Esophagus muscularis mucosa (tissue), 4 donors: Measurements from ENCODE around the gene CBX2. TPM values are rescaled to one million over a fixed set of nuclear protein-coding genes. Genes with fewer than 3 reads are reported as not detected.
A peak's percentile ranks its signal among the peaks of the same experiment; 100 is the strongest.

Source experiments
- DNase-seq: peaks from one replicate; pipeline ENCODE4 v3.0.0-alpha.2; 2017; ENCODE audit errors: extremely low spot score
- H3K27ac ChIP-seq, 4 donors: fragments of 200-600 bp; sonication (generic); replicated peaks in 1 of 4; 1 replicate in 3 of 4; 2 replicates in 1 of 4; pipeline ENCODE4 v1.5.1; 2016 to 2019; ENCODE audit warnings: mild to moderate bottlenecking in 1 of 4
- H3K27me3 ChIP-seq, 4 donors: fragments of 200-600 bp; sonication (generic); one replicate each; pipeline versions ENCODE4 v1.5.1 to v1.6.0; 2016 to 2019
- H3K36me3 ChIP-seq, 4 donors: fragments of 200-600 bp; sonication (generic); one replicate each; pipeline ENCODE4 v1.5.1; 2016 to 2019
- H3K4me1 ChIP-seq, 4 donors: fragments of 200-600 bp; sonication (generic); one replicate each; pipeline ENCODE4 v1.5.1; 2016 to 2019
- H3K4me3 ChIP-seq, 4 donors: fragments of 200-600 bp; sonication (generic); 1 replicate in 2 of 4; 2 replicates in 2 of 4; pipeline ENCODE4 v1.5.1; 2016 to 2019; ENCODE audit warnings: mild to moderate bottlenecking in 4 of 4, moderate library complexity in 1 of 4
- H3K9me3 ChIP-seq, 4 donors: fragments of 200-600 bp; sonication (generic); 1 replicate in 3 of 4; 2 replicates in 1 of 4; pipeline ENCODE4 v1.5.1; 2016 to 2019
- EP300 ChIP-seq: sonication (generic); formaldehyde crosslinking; IDR thresholded peaks from one replicate; pipeline ENCODE4 v1.6.1; 2017; ENCODE audit warnings: antibody characterized with exemption
- POLR2A ChIP-seq: fragments of 450-650 bp; IDR thresholded peaks from one replicate; pipeline ENCODE4 v1.6.1; 2017; ENCODE audit warnings: antibody characterized with exemption, moderate library complexity, mild to moderate bottlenecking, low read depth
- POLR2AphosphoS5 ChIP-seq, 2 donors: sonication (generic); formaldehyde crosslinking; IDR thresholded peaks; one replicate each; pipeline ENCODE4 v1.6.1; 2017; ENCODE audit warnings: antibody characterized with exemption in 2 of 2
- WGBS: methylation state at CpG from one replicate; pipeline ENCODE4 v1.1.5; 2018; 5-methylcytosine and 5-hydroxymethylcytosine counted together
- intact Hi-C: fragments of 100-400 bp; cut with DNase I; formaldehyde crosslinking; loops from one replicate; pipeline ENCODE4 v1.15.1; 2023
- total RNA-seq, 4 donors: library from RNA; depleted of rRNA; stranded (reverse); fragments of >200 nt; gene quantifications; one replicate each; pipeline versions ENCODE4 v1.1.0 to v1.2.1, GENCODE V29; 2016
- TF ChIP-seq, protein P1 (sequence below), 3 experiments: fragments of 200-600 bp in 2 of 3; fragments of 450-650 bp in 1 of 3; sonication (generic) in 2 of 3; IDR thresholded peaks; one replicate each; pipeline ENCODE4 v1.5.1; 2017 to 2019; ENCODE audit warnings: antibody characterized with exemption in 3 of 3, mild to moderate bottlenecking in 2 of 3, moderate library complexity in 1 of 3

The CBX2 gene
- total RNA-seq, 4 donors from 2014 or later: 0.66 to 2.8 (median 1.5) TPM

DNA sequence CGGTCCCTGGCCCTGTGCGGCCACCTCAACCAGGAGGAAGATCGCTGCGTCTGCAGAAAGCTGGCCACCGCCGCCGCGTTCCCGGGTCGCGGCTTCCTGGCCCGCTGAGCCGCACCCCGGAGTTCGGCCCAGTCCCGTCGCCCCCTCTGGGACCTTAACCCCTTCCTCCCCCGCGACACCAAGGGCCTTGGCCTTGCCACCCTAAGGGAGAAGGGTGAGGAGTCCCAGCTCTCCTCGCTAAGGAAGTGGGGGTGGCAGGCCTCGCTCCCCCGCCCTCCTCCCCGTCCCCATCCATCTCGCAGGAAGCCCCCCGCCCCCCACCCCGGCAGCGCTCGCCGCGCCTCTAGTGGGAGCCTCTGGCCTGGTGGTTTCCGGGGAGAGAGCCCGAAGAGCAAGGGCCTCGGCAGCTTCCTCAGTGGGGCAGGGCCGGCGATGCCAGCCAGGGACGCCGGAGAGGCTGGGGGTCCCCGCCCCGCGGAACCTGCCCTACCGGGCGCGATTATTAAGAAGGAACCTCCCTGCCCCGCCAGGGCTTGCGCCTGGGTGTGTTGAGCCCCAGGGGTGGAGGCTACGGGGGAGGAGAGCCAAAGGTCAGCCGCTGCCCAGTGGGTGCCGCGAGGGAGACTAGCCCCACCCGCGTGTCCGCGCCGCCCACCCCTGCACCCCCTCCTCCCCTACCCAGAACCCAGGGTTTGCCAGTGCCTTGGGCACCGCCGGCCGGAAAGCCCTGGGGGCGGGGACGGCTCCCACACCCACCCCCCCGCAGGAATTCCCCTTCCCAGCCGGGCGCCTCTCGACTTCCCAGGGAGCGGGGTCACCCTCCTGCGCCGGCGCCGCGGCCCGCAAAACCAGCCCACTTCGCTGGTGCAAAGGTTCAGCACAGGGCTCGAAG is 54.5 kb downstream of the CBX2 start:
- peak overlapping the region; percentile 16 to 61 (median 36) for H3K27ac ChIP-seq
- peaks cover 44 to 77% (median 50%) of the 10 kb centered on the region in 4 donors for H3K4me1 ChIP-seq
- no peaks in the 10 kb centered on the region for H3K9me3 ChIP-seq
- 35% methylated on average over 20 of the region's 72 CpGs for WGBS
- DNase-seq: no peak
- peaks cover 0 to 23% (median 22%) of the 10 kb centered on the region in 4 donors for H3K36me3 ChIP-seq
- peaks cover 0 to 15% (median 0%) of the 10 kb centered on the region in 4 donors for H3K27me3 ChIP-seq
- TF ChIP-seq POLR2AphosphoS5 (IDR thresholded peaks at IDR 0.05) (no peak), EP300 (no peak), POLR2A (no peak)
- TF ChIP-seq, protein P1, sequence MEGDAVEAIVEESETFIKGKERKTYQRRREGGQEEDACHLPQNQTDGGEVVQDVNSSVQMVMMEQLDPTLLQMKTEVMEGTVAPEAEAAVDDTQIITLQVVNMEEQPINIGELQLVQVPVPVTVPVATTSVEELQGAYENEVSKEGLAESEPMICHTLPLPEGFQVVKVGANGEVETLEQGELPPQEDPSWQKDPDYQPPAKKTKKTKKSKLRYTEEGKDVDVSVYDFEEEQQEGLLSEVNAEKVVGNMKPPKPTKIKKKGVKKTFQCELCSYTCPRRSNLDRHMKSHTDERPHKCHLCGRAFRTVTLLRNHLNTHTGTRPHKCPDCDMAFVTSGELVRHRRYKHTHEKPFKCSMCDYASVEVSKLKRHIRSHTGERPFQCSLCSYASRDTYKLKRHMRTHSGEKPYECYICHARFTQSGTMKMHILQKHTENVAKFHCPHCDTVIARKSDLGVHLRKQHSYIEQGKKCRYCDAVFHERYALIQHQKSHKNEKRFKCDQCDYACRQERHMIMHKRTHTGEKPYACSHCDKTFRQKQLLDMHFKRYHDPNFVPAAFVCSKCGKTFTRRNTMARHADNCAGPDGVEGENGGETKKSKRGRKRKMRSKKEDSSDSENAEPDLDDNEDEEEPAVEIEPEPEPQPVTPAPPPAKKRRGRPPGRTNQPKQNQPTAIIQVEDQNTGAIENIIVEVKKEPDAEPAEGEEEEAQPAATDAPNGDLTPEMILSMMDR (IDR thresholded peaks at IDR 0.05): no peak
- intact Hi-C loops: no loop called here
- peak overlapping the region; percentile 35 to 47 (median 40) for H3K4me3 ChIP-seq

DNA sequence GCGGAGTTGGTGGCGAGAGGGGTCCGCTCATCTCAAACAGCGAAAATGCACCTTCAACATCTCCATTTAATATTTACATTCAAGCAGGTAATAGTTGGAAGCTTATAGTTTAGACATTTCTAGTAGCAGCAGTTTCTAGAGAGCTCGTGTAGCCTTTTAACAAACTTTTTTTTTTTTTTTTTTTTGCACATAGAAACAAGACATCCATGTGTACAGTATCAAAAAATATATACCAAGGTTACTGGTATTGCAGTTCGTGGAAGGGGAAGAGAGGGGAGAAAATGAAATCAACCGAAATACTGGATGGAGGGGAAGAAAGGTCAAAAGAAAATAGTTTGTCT is 55.1 kb downstream of the CBX2 start:
- no peak for DNase-seq
- Histone ChIP-seq H3K9me3 (no peaks in the 10 kb centered on the region), H3K27me3 (peaks cover 0 to 15% (median 0%) of the 10 kb centered on the region in 4 donors), H3K4me1 (peaks cover 50 to 83% (median 56%) of the 10 kb centered on the region in 4 donors), H3K27ac (no peak overlapping the region), H3K36me3 (peaks cover 0 to 23% (median 22%) of the 10 kb centered on the region in 4 donors), H3K4me3 (peak overlapping the region in 2 of 4 donors; percentile 35 to 39)
- TF ChIP-seq, protein P1 (IDR thresholded peaks at IDR 0.05): no peak
- TF ChIP-seq POLR2A: no peak
- no peak for TF ChIP-seq POLR2AphosphoS5 (IDR thresholded peaks at IDR 0.05)
- no peak for TF ChIP-seq EP300
- WGBS: 86% methylated on average over 7 of the region's 7 CpGs
- intact Hi-C loops: no loop called here

DNA sequence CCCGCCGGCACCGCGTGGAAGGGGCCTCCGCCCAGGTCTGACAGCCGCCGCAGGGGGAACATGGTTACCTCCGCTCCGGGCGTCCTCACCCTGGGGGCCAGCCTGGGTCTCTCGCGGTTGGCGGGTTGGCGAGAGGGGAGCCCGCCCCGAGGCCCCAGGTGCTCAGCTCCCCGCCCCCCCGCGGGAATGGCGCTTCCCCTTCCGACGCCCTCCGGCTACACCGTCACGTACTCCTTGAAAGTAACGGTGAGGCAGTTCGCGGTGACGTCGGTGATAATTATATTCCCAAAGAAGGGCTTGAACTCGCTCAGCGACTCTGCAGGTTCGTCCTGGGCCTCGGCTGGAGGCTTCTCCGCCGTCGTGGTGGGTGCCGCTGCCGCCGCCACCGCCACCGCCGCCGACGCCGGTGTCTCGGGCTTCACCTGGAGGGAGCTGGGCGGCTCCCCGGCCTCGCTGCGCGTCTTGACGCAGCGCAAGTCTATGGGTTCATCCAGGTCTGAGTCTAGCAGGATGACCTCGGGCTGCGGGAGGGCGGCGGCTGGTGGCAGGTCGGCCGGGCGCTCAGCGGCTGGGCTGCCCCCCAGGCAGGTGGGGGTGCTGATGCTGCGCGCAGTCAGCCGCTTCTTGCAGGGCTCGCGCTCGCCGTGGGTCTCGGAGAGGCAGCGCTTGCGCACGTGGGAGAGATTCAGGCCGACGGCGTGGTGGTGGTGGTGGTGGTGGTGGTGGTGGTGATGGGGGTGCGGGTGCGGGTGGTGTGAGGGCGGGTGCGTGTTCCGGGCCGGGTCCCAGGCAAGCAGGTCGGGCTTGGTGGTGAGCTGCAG is 56.0 kb downstream of the CBX2 start:
- Histone ChIP-seq H3K9me3 (no peaks in the 10 kb centered on the region), H3K36me3 (peaks cover 0 to 23% (median 22%) of the 10 kb centered on the region in 4 donors), H3K4me3 (no peak overlapping the region), H3K4me1 (peaks cover 50 to 81% (median 59%) of the 10 kb centered on the region in 4 donors), H3K27ac (no peak overlapping the region), H3K27me3 (peaks cover 0 to 15% (median 0%) of the 10 kb centered on the region in 4 donors)
- DNase-seq: no peak
- WGBS: 90% methylated on average over 44 of the region's 83 CpGs
- intact Hi-C loops: no loop called here
- TF ChIP-seq EP300 (no peak), POLR2AphosphoS5 (IDR thresholded peaks at IDR 0.05) (no peak), POLR2A (no peak)
- TF ChIP-seq, protein P1 (IDR thresholded peaks at IDR 0.05): no peak

DNA sequence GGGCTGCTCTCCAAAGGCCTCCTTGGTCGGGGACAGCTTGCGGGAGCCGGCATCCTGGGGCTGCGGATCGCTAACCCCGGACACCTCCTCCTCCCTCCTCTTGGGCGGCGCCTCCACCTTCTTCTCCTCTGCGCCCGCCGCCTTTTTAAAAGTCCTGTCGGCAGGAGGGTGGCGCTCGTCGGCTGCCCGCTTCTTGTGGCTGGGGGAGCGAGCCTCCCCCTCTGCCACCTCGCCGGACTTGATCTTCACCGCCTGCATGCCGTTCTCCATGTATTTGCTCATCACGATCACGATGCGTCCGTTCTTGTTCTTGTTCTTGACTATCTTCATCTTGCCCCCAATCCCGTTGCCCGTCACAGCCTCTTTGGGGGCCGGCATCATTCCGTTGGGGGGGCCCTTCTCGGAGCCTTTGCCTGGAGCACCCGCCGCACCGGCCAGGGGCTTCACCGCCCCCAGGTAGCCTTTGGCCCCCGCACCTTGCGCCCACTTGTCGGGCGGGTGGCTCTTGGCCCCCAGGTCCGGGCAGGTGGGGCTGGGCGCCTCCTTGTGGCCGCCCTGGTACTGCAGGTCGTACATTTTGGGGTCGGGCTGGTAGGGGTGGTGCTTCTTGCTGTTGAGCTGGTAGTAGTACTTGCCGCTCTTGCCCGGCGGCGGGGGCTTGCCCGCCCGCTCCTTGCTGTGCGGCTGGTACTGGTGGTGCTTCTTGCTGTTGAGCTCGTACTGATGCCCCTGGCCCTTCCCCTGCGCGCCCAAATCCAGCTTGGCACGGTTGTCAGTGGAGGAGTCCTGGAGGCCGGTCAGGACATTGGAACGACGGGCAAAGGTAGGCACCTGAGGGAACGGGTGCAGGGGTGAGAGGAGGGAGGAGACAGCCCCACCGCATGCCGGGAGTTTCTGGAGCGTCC is 56.9 kb downstream of the CBX2 start:
- intact Hi-C loops: no loop called here
- 90% methylated on average over 36 of the region's 61 CpGs for WGBS
- TF ChIP-seq, protein P1 (IDR thresholded peaks at IDR 0.05): peak; percentile 44 to 75 (median 53)
- TF ChIP-seq POLR2A: no peak
- H3K36me3 ChIP-seq: peaks cover 0 to 23% (median 22%) of the 10 kb centered on the region in 4 donors
- H3K27me3 ChIP-seq: peaks cover 2 to 17% (median 2%) of the 10 kb centered on the region in 4 donors
- H3K4me3 ChIP-seq: no peak overlapping the region
- H3K9me3 ChIP-seq: no peaks in the 10 kb centered on the region
- H3K27ac ChIP-seq: no peak overlapping the region
- peaks cover 48 to 77% (median 61%) of the 10 kb centered on the region in 4 donors for H3K4me1 ChIP-seq
- no peak for DNase-seq
